Neural crest cell (in vitro differentiated cells): Measurements from ENCODE around the gene STARD3. TPM values are rescaled to one million over a fixed set of nuclear protein-coding genes. Genes with fewer than 3 reads are reported as not detected.

Source experiments
- DNase-seq: peaks from one replicate; pipeline ENCODE4 v3.0.0; 2021; ENCODE audit warnings: low read depth, mixed read lengths, low spot score
- H3K27ac Mint-ChIP-seq: one replicate; pipeline ENCODE4 v1.8.0; 2021; ENCODE audit warnings: mild to moderate bottlenecking, mixed read lengths; ENCODE audit not compliant: unreplicated experiment
- H3K27me3 Mint-ChIP-seq: 2 replicates; pipeline ENCODE4 v1.8.0; 2021; ENCODE audit warnings: low read depth, mild to moderate bottlenecking, mixed read lengths
- H3K36me3 Mint-ChIP-seq: 2 replicates; pipeline ENCODE4 v1.8.0; 2021; ENCODE audit warnings: low read depth, mild to moderate bottlenecking, mixed read lengths
- H3K4me1 Mint-ChIP-seq: 2 replicates; pipeline ENCODE4 v1.8.0; 2021; ENCODE audit warnings: mixed read lengths
- H3K4me3 Mint-ChIP-seq: one replicate; pipeline ENCODE4 v1.8.0; 2021; ENCODE audit warnings: mild to moderate bottlenecking, mixed read lengths
- H3K9me3 Mint-ChIP-seq: 2 replicates; pipeline ENCODE4 v1.8.0; 2021; ENCODE audit warnings: mixed read lengths
- total RNA-seq: library from RNA; stranded (reverse); gene quantifications from 2 replicates; pipeline ENCODE4 v1.2.1, GENCODE V29; 2021
- TF ChIP-seq, protein P1 (sequence below): fragments of 200-600 bp; sonication (generic); conservative IDR thresholded peaks from 2 replicates; pipeline ENCODE4 v1.5.0; 2021; ENCODE audit warnings: antibody characterized with exemption, mild to moderate bottlenecking

The STARD3 gene
- total RNA-seq, 1 donor from 2014 or later, result 60.6 TPM

DNA sequence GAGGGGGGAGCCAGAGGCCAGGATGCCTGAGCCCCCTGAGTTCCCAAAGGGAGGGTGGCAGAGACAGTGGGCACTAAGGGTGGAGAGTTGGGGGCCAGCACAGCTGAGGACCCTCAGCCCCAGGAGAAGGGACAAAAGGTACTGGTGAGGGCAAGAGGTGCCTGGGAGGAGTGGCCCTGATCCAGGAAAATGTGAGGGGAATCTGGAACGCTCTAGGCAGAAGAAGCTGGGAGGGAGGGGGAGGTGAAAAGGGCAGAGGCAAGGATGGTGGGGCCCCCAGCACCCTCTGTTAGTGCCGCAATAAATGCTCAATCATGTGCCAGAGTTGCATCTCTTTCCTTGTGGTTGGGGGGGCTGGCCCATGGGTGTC, 29.3 kb downstream of the STARD3 start:
- DNase-seq, result no peak
- Mint-ChIP-seq H3K36me3 (no peaks in the 10 kb centered on the region), H3K9me3 (no peaks in the 10 kb centered on the region), H3K4me3 (peak overlapping the region; percentile 41), H3K4me1 (peaks cover 14% of the 10 kb centered on the region), H3K27ac (no peak overlapping the region), H3K27me3 (peaks cover 62% of the 10 kb centered on the region)
- TF ChIP-seq, protein P1, sequence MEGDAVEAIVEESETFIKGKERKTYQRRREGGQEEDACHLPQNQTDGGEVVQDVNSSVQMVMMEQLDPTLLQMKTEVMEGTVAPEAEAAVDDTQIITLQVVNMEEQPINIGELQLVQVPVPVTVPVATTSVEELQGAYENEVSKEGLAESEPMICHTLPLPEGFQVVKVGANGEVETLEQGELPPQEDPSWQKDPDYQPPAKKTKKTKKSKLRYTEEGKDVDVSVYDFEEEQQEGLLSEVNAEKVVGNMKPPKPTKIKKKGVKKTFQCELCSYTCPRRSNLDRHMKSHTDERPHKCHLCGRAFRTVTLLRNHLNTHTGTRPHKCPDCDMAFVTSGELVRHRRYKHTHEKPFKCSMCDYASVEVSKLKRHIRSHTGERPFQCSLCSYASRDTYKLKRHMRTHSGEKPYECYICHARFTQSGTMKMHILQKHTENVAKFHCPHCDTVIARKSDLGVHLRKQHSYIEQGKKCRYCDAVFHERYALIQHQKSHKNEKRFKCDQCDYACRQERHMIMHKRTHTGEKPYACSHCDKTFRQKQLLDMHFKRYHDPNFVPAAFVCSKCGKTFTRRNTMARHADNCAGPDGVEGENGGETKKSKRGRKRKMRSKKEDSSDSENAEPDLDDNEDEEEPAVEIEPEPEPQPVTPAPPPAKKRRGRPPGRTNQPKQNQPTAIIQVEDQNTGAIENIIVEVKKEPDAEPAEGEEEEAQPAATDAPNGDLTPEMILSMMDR, result no peak

DNA sequence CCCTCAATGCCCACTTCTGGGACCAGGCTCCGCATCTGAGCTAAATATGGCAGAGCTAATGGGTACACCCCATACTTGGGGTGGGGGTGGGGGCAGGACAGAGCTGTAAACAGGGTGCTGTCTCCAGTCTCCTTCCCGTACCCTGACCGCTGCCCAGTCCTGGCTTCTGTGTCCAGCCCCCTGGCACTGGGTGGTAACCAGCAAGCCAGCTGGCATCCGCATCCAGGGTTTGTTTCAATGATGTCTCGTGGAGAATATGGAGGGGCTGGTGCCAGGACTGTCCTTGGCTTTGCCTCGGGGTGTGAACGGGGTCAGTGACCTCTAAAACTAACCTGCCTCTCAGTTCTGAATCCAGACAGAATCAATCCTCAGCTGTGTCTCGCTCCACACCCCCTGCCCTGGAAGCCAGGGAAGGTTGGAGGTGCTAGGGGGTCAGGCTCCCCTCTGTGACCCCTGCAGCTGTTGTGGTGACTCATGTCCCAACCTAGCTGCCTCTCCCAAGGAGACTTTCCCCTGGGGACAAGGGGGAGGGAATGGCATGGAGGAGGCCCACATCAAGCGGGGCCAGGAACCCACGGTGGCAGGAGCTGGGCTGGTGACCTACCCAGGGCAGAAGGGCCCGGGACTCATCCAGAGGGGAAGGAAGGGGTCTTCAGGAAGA, 29.8 kb downstream of the STARD3 start:
- TF ChIP-seq, protein P1, result no peak

GRCh38 chr17:39667262-39667944, 30.5 kb downstream of the STARD3 start:
- H3K36me3 Mint-ChIP-seq, result no peaks in the 10 kb centered on the region
- no peak overlapping the region for H3K27ac Mint-ChIP-seq
- TF ChIP-seq, protein P1, result no peak
- DNase-seq, result no peak
- H3K4me3 Mint-ChIP-seq, result peak overlapping the region; percentile 41
- peaks cover 14% of the 10 kb centered on the region for H3K4me1 Mint-ChIP-seq
- peaks cover 67% of the 10 kb centered on the region for H3K27me3 Mint-ChIP-seq
- H3K9me3 Mint-ChIP-seq, result no peaks in the 10 kb centered on the region

More for the DNA sequence above, 29.8 kb downstream of the STARD3 start:
- Mint-ChIP-seq H3K4me3 (peak overlapping the region; percentile 41), H3K4me1 (peaks cover 14% of the 10 kb centered on the region), H3K36me3 (no peaks in the 10 kb centered on the region), H3K27ac (no peak overlapping the region), H3K9me3 (no peaks in the 10 kb centered on the region), H3K27me3 (peaks cover 62% of the 10 kb centered on the region)
- DNase-seq, result no peak

DNA sequence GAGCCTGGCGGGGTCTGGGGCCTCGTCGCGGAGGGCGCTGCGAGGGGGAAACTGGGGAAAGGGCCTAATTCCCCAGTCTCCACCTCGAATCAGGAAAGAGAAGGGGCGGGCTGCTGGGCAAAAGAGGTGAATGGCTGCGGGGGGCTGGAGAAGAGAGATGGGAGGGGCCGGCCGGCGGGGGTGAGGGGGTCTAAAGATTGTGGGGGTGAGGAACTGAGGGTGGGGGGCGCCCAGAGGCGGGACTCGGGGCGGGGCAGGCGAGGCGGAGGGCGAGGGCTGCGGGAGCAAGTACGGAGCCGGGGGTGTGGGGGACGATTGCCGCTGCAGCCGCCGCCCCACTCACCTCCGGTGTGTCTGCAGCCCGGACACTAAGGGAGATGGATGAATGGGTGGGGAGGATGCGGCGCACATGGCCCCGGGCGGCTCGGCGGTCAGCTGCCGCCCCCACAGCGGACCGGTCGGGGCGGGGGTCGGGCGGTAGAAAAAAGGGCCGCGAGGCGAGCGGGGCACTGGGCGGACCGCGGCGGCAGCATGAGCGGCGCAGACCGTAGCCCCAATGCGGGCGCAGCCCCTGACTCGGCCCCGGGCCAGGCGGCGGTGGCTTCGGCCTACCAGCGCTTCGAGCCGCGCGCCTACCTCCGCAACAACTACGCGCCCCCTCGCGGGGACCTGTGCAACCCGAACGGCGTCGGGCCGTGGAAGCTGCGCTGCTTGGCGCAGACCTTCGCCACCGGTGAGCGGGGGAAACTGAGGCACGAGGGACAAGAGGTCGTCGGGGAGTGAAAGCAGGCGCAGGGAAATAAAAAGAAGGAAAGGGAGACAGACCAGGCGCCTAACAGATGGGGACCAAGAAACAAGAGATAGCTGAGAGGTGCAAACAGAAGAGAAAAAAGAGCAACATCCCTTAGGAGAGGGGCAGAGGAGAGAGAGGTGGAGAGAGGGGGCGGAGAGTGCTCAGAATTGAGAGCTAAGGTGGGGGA, 31.3 kb downstream of the STARD3 start, which contains the start of gene PNMT:
Gene PNMT, plus strand, starts transcription at position 509 of the 980 bp plus-strand sequence. Its CDS starts 23 bp downstream, at position 532.
- H3K27me3 Mint-ChIP-seq, result peaks cover 67% of the 10 kb centered on the region
- TF ChIP-seq, protein P1, result peak; percentile 76
- no peaks in the 10 kb centered on the region for H3K36me3 Mint-ChIP-seq
- peak within 1 kb of the TSS; percentile 35 for H3K27ac Mint-ChIP-seq
- H3K4me3 Mint-ChIP-seq, result peak within 1 kb of the TSS; percentile 52
- H3K4me1 Mint-ChIP-seq, result peaks cover 14% of the 10 kb centered on the region
- no peaks in the 10 kb centered on the region for H3K9me3 Mint-ChIP-seq
- peak; percentile 78 for DNase-seq
